HepG2 (cell line): ENCODE data around the gene TUBGCP6. TPM values are rescaled to one million over a fixed set of nuclear protein-coding genes. Genes with fewer than 3 reads are reported as not detected.

Experiments used
- PHF5A ChIP-seq: IDR thresholded peaks from one replicate; pipeline ENCODE4 v1.6.1; 2018; ENCODE audit warnings: low read depth, missing genetic modification reagents; ENCODE audit not compliant: unreplicated experiment
- RXRA ChIP-seq: sonication (generic); formaldehyde crosslinking; IDR thresholded peaks from 2 replicates; pipeline ENCODE4 v1.5.1; 2020; ENCODE audit warnings: missing genetic modification reagents
- polyA plus RNA-seq, 8 experiments: library from polyadenylated mRNA; depleted of rRNA in 3 of 8; stranded (reverse) in 7 of 8; unstranded in 1 of 8; fragments of >200 nt; fragmentation: Illumina TruSeq in 4 of 8; extraction: Trizol in 4 of 8; gene quantifications; 2 replicates each; pipeline versions ENCODE4 v1.2.1 to v1.2.3, GENCODE V29; 2011 to 2016; ENCODE audit warnings: low read depth in 4 of 8, missing spikeins in 1 of 8, mixed read lengths in 1 of 8; ENCODE audit not compliant: insufficient read depth in 1 of 8
- total RNA-seq, 5 experiments: library from RNA; depleted of rRNA; stranded (reverse); fragments of >200 nt; fragmentation: Illumina TruSeq; extraction: Trizol; gene quantifications; 2 replicates each; pipeline ENCODE4 v1.2.3, GENCODE V29; 2016; ENCODE audit warnings: low read depth in 1 of 5
- TF ChIP-seq, protein P1 (sequence below): sonication (generic); formaldehyde crosslinking; IDR thresholded peaks from 2 replicates; pipeline ENCODE4 v1.9.0; 2021; ENCODE audit warnings: mild to moderate bottlenecking, missing genetic modification reagents

TUBGCP6 gene
- total and polyA plus RNA-seq, 2 of the 13 experiments (the other 11 are each of a cell fraction or from before 2014, with no cell fraction given): 14.6 to 15.7 TPM

DNA sequence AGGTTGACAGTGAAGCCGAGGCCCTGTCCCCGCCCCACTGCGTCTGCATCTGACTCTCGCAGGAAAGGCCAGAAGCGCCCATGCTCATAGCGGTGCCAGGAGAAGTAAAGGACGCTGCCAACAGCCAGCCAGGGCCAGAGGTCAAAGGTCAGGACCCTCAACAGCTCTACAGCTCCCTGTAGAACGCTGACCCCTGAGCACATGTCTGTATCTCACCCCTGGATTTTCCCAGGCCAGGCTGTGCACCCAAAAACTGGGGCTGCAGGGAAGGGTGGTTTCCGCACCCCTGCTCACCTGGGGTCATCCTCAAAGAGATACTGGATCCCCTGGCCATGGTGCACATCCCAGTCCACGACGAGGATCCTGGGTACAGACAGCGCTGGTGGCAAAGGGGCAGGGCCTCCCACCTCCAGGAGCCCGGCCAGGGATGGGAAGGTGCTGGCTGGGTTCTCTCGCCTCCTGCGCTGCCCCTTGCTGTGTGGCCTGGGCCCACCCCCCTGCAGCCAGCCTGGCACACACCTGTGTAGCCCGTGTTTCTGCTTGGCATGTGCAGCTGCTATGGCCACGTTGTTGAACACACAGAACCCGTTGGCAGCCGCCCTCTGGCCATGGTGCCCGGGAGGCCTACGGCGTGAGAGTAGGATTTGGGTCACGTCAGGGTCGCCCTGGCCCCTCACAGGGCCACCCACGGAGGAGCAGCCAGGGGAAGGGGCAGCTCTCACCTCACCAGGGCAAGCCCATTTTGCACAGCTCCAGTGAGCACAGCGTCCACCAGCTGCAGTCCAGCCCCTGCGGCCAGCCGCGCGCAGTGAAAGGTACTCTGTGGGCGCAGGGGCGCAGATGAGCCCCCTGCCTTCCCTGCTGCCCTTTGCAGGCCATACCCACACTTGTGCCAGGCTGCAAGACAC is 4.8 kb upstream of the TUBGCP6 start (continued):
- TF ChIP-seq, protein P1, sequence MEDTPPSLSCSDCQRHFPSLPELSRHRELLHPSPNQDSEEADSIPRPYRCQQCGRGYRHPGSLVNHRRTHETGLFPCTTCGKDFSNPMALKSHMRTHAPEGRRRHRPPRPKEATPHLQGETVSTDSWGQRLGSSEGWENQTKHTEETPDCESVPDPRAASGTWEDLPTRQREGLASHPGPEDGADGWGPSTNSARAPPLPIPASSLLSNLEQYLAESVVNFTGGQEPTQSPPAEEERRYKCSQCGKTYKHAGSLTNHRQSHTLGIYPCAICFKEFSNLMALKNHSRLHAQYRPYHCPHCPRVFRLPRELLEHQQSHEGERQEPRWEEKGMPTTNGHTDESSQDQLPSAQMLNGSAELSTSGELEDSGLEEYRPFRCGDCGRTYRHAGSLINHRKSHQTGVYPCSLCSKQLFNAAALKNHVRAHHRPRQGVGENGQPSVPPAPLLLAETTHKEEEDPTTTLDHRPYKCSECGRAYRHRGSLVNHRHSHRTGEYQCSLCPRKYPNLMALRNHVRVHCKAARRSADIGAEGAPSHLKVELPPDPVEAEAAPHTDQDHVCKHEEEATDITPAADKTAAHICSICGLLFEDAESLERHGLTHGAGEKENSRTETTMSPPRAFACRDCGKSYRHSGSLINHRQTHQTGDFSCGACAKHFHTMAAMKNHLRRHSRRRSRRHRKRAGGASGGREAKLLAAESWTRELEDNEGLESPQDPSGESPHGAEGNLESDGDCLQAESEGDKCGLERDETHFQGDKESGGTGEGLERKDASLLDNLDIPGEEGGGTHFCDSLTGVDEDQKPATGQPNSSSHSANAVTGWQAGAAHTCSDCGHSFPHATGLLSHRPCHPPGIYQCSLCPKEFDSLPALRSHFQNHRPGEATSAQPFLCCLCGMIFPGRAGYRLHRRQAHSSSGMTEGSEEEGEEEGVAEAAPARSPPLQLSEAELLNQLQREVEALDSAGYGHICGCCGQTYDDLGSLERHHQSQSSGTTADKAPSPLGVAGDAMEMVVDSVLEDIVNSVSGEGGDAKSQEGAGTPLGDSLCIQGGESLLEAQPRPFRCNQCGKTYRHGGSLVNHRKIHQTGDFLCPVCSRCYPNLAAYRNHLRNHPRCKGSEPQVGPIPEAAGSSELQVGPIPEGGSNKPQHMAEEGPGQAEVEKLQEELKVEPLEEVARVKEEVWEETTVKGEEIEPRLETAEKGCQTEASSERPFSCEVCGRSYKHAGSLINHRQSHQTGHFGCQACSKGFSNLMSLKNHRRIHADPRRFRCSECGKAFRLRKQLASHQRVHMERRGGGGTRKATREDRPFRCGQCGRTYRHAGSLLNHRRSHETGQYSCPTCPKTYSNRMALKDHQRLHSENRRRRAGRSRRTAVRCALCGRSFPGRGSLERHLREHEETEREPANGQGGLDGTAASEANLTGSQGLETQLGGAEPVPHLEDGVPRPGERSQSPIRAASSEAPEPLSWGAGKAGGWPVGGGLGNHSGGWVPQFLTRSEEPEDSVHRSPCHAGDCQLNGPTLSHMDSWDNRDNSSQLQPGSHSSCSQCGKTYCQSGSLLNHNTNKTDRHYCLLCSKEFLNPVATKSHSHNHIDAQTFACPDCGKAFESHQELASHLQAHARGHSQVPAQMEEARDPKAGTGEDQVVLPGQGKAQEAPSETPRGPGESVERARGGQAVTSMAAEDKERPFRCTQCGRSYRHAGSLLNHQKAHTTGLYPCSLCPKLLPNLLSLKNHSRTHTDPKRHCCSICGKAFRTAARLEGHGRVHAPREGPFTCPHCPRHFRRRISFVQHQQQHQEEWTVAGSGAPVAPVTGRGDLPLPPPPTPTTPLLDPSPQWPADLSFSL: no peak
- no peak; the same call in 1 of the 2 replicates for TF ChIP-seq RXRA (CRISPR knock-in tag)
- TF ChIP-seq PHF5A (CRISPR knock-in tag): no peak
